Measurements from ENCODE around the gene NPC1L1.

NPC1L1 gene

GRCh38 chr7:44498230-44498954, 42.7 kb downstream of the NPC1L1 start:
- Histone ChIP-seq H3K9ac (ENCODE audit: low read length) (no peak overlapping the region), H3K4me2 (ENCODE audit: low read length) (no peak overlapping the region), H3F3A (ENCODE audit: insufficient read depth, low read length) (no peaks in the 10 kb centered on the region), H3K27me3 (ENCODE audit: insufficient read depth, low read length) (peaks cover 2% of the 10 kb centered on the region; the same call in 1 of the 2 replicates), H3K27ac (ENCODE audit: low read depth, low read length, poor library complexity, severe bottlenecking) (no peak overlapping the region), H3K9me2 (ENCODE audit: low read depth, low read length) (no peaks in the 10 kb centered on the region), H4K20me1 (ENCODE audit: insufficient read depth, low read length) (no peaks in the 10 kb centered on the region), H3K36me3 (ENCODE audit: insufficient read depth, low read length) (no peaks in the 10 kb centered on the region), H3K4me3 (ENCODE audit: low read depth, low read length, poor library complexity, severe bottlenecking) (no peak overlapping the region), H3K9me3 (ENCODE audit: low read length) (no peaks in the 10 kb centered on the region), H3K79me2 (ENCODE audit: insufficient read depth, low read length) (no peaks in the 10 kb centered on the region), H3K4me1 (ENCODE audit: insufficient read depth, low read length, severe bottlenecking) (no peaks in the 10 kb centered on the region), H2AFZ (ENCODE audit: low read length) (no peak overlapping the region)
- TF ChIP-seq CTCF (IDR thresholded peaks at IDR 0.05; ENCODE audit: low read length) (no peak), EZH2 (IDR thresholded peaks at IDR 0.05; ENCODE audit: borderline replicate concordance, low read length) (no peak)

- H3K9me3 ChIP-seq (ENCODE audit: low read length) = no peaks in the 10 kb centered on the region
- no peaks in the 10 kb centered on the region for H4K20me1 ChIP-seq (ENCODE audit: insufficient read depth, low read length)
- H3K79me2 ChIP-seq (ENCODE audit: insufficient read depth, low read length) = no peaks in the 10 kb centered on the region
- H3K27ac ChIP-seq (ENCODE audit: low read depth, low read length, poor library complexity, severe bottlenecking) = no peak overlapping the region
- no peak overlapping the region for H3K9ac ChIP-seq (ENCODE audit: low read length)
- TF ChIP-seq EZH2 (IDR thresholded peaks at IDR 0.05; ENCODE audit: borderline replicate concordance, low read length) = no peak
- no peak for TF ChIP-seq CTCF (IDR thresholded peaks at IDR 0.05; ENCODE audit: low read length)
- H3K4me3 ChIP-seq (ENCODE audit: low read depth, low read length, poor library complexity, severe bottlenecking) = no peak overlapping the region
- no peaks in the 10 kb centered on the region; the same call in 1 of the 2 replicates for H3K27me3 ChIP-seq (ENCODE audit: insufficient read depth, low read length)
- no peaks in the 10 kb centered on the region for H3F3A ChIP-seq (ENCODE audit: insufficient read depth, low read length)
- H3K36me3 ChIP-seq (ENCODE audit: insufficient read depth, low read length) = no peaks in the 10 kb centered on the region
- H3K9me2 ChIP-seq (ENCODE audit: low read depth, low read length) = no peaks in the 10 kb centered on the region
- H3K4me2 ChIP-seq (ENCODE audit: low read length) = no peak overlapping the region
- no peak overlapping the region for H2AFZ ChIP-seq (ENCODE audit: low read length)
- H3K4me1 ChIP-seq (ENCODE audit: insufficient read depth, low read length, severe bottlenecking) = no peaks in the 10 kb centered on the region
Observed at GRCh38 chr7:44497155-44498027, 43.7 kb downstream of the NPC1L1 start.

- no peaks in the 10 kb centered on the region for H3K9me2 ChIP-seq (ENCODE audit: low read depth, low read length)
- no peak overlapping the region for H3K4me2 ChIP-seq (ENCODE audit: low read length)
Observed at GRCh38 chr7:44496385-44496784, 44.7 kb downstream of the NPC1L1 start.

More at GRCh38 chr7:44496385-44496784, 44.7 kb downstream of the NPC1L1 start:
- no peaks in the 10 kb centered on the region for H3K27me3 ChIP-seq (ENCODE audit: insufficient read depth, low read length)
- no peaks in the 10 kb centered on the region for H3F3A ChIP-seq (ENCODE audit: insufficient read depth, low read length)
- H4K20me1 ChIP-seq (ENCODE audit: insufficient read depth, low read length) = no peaks in the 10 kb centered on the region
- H3K9me3 ChIP-seq (ENCODE audit: low read length) = no peaks in the 10 kb centered on the region
- no peaks in the 10 kb centered on the region for H3K36me3 ChIP-seq (ENCODE audit: insufficient read depth, low read length)
- no peaks in the 10 kb centered on the region for H3K79me2 ChIP-seq (ENCODE audit: insufficient read depth, low read length)
- TF ChIP-seq CTCF (IDR thresholded peaks at IDR 0.05; ENCODE audit: low read length) = no peak
- no peak for TF ChIP-seq EZH2 (IDR thresholded peaks at IDR 0.05; ENCODE audit: borderline replicate concordance, low read length)
- H3K9ac ChIP-seq (ENCODE audit: low read length) = no peak overlapping the region
- peaks cover 1% of the 10 kb centered on the region for H3K4me1 ChIP-seq (ENCODE audit: insufficient read depth, low read length, severe bottlenecking)
- no peak overlapping the region for H3K27ac ChIP-seq (ENCODE audit: low read depth, low read length, poor library complexity, severe bottlenecking)
- H2AFZ ChIP-seq (ENCODE audit: low read length) = no peak overlapping the region
- H3K4me3 ChIP-seq (ENCODE audit: low read depth, low read length, poor library complexity, severe bottlenecking) = no peak overlapping the region

Data from OCI-LY1 (cell line).